Calu3 (cell line): ENCODE measurements around the gene RGS14. TPM values are rescaled to one million over a fixed set of nuclear protein-coding genes. Genes with fewer than 3 reads are reported as not detected.
A peak's percentile ranks its signal among the peaks of the same experiment; 100 is the strongest.

ENCODE experiments used
- BruUV-seq: library from RNA; stranded (reverse); fragments of 400-500 nt; replicated peaks from 2 replicates; lab custom pipeline; 2021; lab: Mats Ljungman, UMichigan
- CTCF ChIA-PET: fragments of 300-600 bp; sonication (Branson Sonifier 250); formaldehyde crosslinking; loops from one replicate; lab custom pipeline; 2022; ENCODE audit warnings: antibody characterized with exemption; lab: Charles Lee
- DNase-seq: peaks from one replicate; pipeline ENCODE4 v3.0.0; 2022
- H3K27ac Mint-ChIP-seq: one replicate; pipeline ENCODE4 v1.8.0; 2022; ENCODE audit warnings: mixed read lengths; ENCODE audit not compliant: unreplicated experiment
- H3K27me3 Mint-ChIP-seq: one replicate; pipeline ENCODE4 v1.8.0; 2022; ENCODE audit warnings: mixed read lengths; ENCODE audit not compliant: unreplicated experiment
- H3K36me3 Mint-ChIP-seq: one replicate; pipeline ENCODE4 v1.8.0; 2022; ENCODE audit warnings: mild to moderate bottlenecking, moderate library complexity, mixed read lengths; ENCODE audit not compliant: insufficient read depth, unreplicated experiment
- H3K4me1 Mint-ChIP-seq: one replicate; pipeline ENCODE4 v1.8.0; 2022; ENCODE audit warnings: mild to moderate bottlenecking, low read depth, mixed read lengths; ENCODE audit not compliant: unreplicated experiment
- H3K4me3 Mint-ChIP-seq: one replicate; pipeline ENCODE4 v1.8.0; 2022; ENCODE audit warnings: mild to moderate bottlenecking, low read depth, moderate library complexity, mixed read lengths; ENCODE audit not compliant: unreplicated experiment
- H3K9me3 Mint-ChIP-seq: one replicate; pipeline ENCODE4 v1.8.0; 2022; ENCODE audit warnings: low read depth, mixed read lengths; ENCODE audit not compliant: unreplicated experiment
- CTCF ChIP-seq: fragments of 200-600 bp; IDR thresholded peaks from one replicate; pipeline ENCODE4 v1.8.0; 2022; ENCODE audit warnings: antibody characterized with exemption; ENCODE audit not compliant: unreplicated experiment
- intact Hi-C: fragments of 100-400 bp; cut with micrococcal nuclease; formaldehyde crosslinking; loops from one replicate; pipeline ENCODE4 v1.10.0; 2022; ENCODE audit not compliant: unreplicated experiment
- total RNA-seq: library from RNA; stranded (reverse); gene quantifications from 2 replicates; pipeline ENCODE4 v1.2.3, GENCODE V29; 2022

The RGS14 gene
- total RNA-seq, 1 experiment from 2014 or later, result 12.9 TPM

DNA sequence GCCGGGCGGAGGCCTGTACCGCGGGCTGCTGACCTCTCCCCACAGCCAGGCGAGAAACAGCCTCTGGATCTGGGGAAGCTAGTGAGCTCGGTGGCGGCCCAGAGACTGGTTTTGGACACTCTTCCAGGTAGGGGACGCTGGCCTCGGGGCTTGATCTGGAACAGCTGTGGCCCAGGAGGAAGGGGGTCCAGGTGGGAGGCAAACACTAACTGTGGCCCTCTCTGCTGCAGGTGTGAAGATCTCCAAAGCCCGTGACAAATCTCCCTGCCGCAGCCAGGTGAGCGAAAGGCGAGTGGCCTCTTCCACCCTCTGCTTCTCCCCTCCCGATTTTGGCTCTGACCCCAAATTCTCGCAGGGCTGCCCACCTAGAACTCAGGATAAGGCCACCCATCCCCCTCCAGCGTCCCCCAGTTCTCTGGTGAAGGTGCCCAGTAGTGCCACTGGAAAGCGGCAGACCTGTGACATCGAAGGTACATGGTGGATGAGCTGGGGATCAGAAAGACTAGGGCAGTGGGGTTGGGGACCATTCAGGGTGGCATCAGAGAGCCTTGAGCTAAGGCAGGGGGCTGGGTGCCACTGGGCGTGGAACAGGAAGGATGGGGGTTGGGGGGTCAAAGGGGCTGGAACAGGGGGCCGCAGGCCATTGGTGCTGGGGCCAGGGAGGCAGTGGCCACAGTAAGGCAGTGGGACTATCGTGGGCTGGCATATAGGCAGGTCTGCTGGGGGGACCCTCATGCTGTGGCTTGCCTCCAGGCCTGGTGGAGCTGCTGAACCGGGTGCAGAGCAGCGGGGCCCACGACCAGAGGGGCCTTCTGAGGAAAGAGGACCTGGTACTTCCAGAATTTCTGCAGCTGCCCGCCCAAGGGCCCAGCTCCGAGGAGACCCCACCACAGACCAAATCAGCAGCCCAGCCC, 13.7 kb downstream of the RGS14 start:
- Mint-ChIP-seq H3K27ac (no peak overlapping the region), H3K9me3 (no peaks in the 10 kb centered on the region), H3K36me3 (peaks cover 23% of the 10 kb centered on the region), H3K4me1 (peaks cover 26% of the 10 kb centered on the region), H3K4me3 (peak overlapping the region; percentile 53), H3K27me3 (no peaks in the 10 kb centered on the region)
- DNase-seq, result no peak
- intact Hi-C loops, result no loop called here
- no TSS peak for BruUV-seq
- no peak for TF ChIP-seq CTCF
- CTCF ChIA-PET, result interaction anchor here (0.6 to 3.8 kb wide), 8 partner anchors 7 to 1143 kb away, joined by 3 to 46 read pairs (median 7); partner anchors contain the start of gene LMAN2

- Mint-ChIP-seq H3K4me1 (peaks cover 28% of the 10 kb centered on the region), H3K36me3 (peaks cover 23% of the 10 kb centered on the region), H3K9me3 (no peaks in the 10 kb centered on the region), H3K4me3 (peak overlapping the region; percentile 53), H3K27me3 (no peaks in the 10 kb centered on the region), H3K27ac (no peak overlapping the region)
- no peak for TF ChIP-seq CTCF
- no TSS peak for BruUV-seq
- CTCF ChIA-PET, result interaction anchor here (1.1 to 3.8 kb wide), 3 partner anchors 13 to 30 kb away, joined by 3 to 46 read pairs (median 12); no protein-coding TSS in a partner anchor
- intact Hi-C loops, result no loop called here
- DNase-seq, result no peak
Measured at GRCh38 chr5:177372034-177372896, 14.5 kb downstream of the RGS14 start.

GRCh38 chr5:177372910-177373309, 15.2 kb downstream of the RGS14 start:
- H3K9me3 Mint-ChIP-seq, result no peaks in the 10 kb centered on the region
- BruUV-seq, result no TSS peak
- TF ChIP-seq CTCF, result no peak
- peaks cover 23% of the 10 kb centered on the region for H3K36me3 Mint-ChIP-seq
- CTCF ChIA-PET, result no interaction called here
- intact Hi-C loops, result no loop called here
- no peak overlapping the region for H3K4me3 Mint-ChIP-seq
- no peak overlapping the region for H3K27ac Mint-ChIP-seq
- no peak for DNase-seq
- H3K27me3 Mint-ChIP-seq, result no peaks in the 10 kb centered on the region
- H3K4me1 Mint-ChIP-seq, result peaks cover 34% of the 10 kb centered on the region

- Mint-ChIP-seq H3K36me3 (peaks cover 19% of the 10 kb centered on the region), H3K27ac (no peak overlapping the region), H3K4me1 (peaks cover 42% of the 10 kb centered on the region), H3K27me3 (no peaks in the 10 kb centered on the region), H3K4me3 (no peak overlapping the region), H3K9me3 (no peaks in the 10 kb centered on the region)
- no peak for DNase-seq
- no peak for TF ChIP-seq CTCF
- CTCF ChIA-PET, result no interaction called here
- intact Hi-C loops, result no loop called here
- BruUV-seq, result no TSS peak
Measured at GRCh38 chr5:177373806-177374205, 16.1 kb downstream of the RGS14 start.
